ENCODE data around the gene USP6NL.

DNA sequence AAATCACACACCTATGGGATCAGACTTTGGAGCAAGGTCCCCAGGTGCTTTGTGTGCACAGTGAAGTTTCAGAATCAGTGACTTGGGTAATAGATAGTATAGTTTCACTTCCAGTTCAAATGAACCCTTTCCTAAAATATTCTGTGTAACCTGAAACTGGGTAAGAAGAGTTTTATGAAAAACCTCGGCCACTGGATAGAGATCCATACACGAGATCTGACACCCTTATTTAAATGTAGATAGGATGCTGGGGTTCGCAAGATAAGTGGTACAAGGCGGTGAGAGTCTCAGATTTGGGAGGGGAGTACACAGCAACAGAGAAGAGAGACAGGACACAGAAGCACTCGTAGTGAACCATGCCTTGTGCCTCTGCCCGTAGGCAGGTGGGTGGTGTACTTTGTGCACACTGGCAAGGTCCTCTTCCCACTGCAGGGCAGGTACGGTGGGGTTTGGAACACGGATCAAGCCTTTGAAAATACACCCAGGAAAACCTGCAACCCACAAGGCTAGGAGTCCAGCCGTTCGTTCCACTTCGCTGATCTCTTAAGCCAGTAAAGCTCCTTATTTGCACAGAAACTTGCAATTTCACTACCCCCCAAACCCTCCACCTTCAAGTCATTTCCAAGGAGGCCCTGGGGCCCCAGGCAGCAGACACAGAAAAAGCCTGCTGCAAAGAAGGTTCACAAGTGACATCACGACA lies 162.8 kb downstream of the USP6NL start:
- TF ChIP-seq POLR2AphosphoS5 (IDR thresholded peaks at IDR 0.05; ENCODE audit: borderline replicate concordance, low read depth, low read length) (no peak), FOXP2 (optimal IDR thresholded peaks at IDR 0.05; ENCODE audit: control extremely low read depth, extremely low read length, insufficient read depth) (no peak), EZH2 (IDR thresholded peaks at IDR 0.05) (no peak)

Data from SK-N-MC (cell line).